DMS53 treated with DMSO at 0.1 percent for 48 hours (cell line): Measurements from ENCODE around the gene CACUL1.
"Not testable (repeated sequence)": the region's sequence is repeated elsewhere in the genome, so short reads cannot be mapped to it uniquely, and the experiment has no call there.

ENCODE experiments used
- DNase-seq: peaks from one replicate; lab custom pipeline; 2025; ENCODE audit not compliant: unreplicated experiment; lab: John Stamatoyannopoulos, UW

Gene CACUL1

DNA sequence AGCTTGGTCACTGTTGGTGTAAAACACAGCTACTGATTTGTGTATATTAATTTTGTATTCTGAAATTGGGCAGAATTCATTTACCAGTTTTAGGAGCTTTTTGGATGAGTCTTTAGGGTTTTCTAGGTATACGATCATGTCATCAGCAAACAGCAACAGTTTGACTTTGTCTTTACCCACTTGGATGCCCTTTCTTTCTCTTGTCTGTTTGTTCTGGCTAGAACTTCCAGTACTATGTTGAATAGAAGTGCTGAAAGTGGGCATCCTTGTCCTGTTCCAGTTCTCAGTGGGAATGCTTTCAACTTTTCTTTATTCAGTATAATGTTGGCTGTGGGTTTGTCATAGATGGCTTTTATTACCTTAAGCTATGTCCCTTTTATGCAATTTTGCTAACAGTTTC lies 109.5 kb downstream of the CACUL1 start:
- not testable (repeated sequence) for DNase-seq

DNA sequence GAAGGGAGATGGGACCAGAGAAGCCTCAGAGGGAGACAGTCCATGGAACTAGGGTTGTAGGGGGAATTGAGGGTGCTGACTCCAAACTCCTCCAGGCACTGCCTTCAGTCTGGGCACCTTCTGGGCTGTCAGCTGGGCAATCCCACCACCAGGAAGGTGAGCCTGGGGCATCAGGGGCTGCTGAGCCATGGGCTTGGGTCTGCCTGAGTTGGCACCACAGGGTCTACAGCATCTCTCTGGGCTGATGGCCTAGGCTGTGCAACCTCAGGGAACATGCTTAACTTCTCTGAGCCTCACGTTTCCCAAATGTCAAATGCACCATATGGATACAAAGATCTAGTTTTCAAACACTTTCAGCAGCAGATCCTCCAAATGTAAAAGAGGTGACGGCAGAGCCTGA lies 112.5 kb downstream of the CACUL1 start:
- no peak for DNase-seq

DNA sequence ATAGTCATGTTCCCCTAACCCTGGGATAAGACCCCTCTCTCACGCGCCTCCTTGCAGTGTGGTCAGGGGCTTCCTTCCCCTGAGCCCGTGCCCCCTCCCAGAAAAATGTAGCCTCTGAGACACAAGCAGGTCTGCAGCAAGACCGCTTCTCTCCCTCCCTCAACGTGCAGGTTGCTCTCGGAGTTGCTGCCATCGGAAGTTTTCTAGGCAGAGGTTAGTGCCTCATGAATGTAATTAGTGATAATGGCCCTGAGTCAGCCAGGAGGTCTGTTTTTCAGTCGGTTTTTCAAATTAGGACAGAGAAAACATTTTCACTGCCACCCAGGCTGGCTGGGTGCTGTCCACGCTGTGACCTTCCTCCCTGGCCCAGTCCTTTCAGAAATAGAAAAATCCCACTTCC lies 116.1 kb downstream of the CACUL1 start:
- DNase-seq, result no peak

DNA sequence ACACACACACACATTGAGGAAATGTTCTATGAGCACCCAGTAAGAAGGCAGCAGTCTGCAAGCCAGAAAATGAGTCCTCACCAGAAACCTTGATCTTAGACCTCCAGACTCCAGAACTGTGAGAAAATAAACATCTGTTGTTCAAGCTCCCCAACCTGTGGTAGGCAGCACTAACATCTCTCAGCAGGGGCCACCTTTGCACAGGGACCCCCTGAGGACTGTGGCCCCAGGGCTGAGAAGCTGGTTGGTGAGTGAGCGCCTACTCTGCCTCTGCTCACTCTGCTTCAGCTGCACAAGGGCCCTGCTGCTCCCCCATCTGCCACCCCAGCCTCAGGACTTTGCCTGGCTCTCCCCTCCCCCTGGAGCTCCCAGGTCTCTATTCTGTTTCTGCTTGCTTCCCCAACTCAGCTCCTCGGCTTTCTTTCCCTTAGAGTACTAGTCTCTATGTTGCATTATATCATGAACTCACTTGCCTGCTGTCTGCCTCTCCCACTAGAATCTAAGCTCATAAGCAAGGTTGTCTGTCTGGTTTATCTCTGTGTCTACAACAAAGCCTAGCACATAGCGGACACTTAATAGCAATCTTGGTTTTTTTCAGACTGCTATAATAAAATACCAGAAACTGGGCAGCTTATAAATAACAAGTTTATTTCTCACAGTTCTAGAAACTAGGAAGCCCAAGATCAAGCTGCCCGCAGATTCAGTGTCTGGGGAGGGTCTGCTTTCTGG lies 118.9 kb downstream of the CACUL1 start:
- no peak for DNase-seq

DNA sequence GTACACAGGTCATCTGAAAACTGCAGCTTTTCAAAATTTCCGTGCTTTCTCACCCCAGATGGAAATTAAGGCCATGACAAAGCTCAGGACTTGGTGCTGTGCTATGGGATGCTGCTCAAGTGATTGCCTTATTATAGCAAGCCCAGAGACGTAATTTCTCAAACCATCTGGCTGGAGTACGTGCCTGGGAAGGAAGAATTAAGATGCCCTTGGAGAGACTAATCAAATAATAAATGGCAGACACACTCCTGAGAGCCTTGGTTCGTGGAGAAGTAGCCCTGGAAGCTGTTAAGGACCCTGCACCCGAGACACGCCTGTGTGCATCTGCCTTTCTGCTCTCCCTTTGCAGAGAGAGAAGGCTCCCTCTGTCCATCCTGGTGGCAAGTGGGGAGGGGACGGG lies 121.0 kb downstream of the CACUL1 start:
- no peak for DNase-seq

DNA sequence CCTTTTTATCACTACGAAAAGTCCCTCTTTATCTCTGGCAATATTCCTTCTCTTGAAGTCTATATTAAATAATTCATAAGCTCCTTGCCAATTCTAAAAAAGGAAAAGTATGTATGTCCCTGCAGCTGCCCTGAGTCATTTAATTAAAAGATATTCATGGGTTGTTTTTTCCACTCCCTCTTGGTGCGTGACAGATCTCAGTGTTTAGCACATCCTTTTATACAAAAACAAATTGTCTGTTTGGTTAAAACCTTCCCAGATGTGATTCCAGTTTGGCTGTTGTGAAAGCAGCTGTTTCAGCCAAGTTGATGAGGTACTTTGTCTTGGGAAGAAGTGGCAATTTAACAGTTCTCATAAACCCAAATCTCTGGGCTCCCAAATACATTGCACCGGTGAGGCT lies 125.6 kb downstream of the CACUL1 start:
- no peak for DNase-seq

DNA sequence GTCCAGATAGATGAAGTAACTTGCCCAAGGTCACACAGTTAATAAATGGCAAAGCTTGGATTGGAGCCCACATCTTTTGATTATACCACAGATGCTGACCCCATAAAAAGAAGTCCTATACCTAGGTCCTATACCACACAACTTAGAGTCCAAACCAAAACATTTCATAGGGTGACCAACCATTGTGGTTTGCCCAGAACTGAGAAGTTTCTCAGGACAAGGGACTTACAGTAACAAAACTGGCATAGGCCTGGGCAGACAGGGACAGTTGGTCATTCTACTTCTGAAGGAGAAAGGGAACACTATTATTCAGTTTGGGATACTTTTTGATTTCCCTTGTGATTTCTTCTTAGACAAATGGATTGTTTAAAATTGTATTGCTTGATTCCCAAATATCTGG lies 126.4 kb downstream of the CACUL1 start:
- no peak for DNase-seq

DNA sequence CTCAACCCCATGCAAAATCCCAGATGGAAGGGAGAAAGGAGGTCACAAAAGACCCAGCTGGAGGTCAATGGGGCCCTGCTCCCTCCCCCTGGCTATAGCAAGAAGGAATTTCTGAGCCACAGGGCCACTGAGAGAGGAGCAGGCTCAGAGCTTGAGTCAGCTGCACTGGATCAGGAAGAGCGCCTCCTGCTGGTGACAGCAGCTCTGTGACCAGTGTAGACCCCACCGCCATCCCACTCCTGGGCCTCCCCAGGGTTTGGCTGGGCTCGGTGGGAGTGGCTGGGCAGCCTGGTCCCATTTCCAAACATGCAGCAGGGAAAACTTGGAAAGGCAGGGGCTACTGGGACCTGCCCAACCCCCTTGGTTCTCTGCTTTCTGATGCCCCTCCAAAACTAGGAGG lies 127.8 kb downstream of the CACUL1 start:
- no peak for DNase-seq
